Bronchial epithelial cell (primary cell): ENCODE data around the gene TMX4. TPM values are rescaled to one million over a fixed set of nuclear protein-coding genes. Genes with fewer than 3 reads are reported as not detected.
A peak's percentile ranks its signal among the peaks of the same experiment; 100 is the strongest.

Source experiments
- DNase-seq: peaks from one replicate; pipeline ENCODE4 v3.0.0-alpha.2; 2010; ENCODE audit warnings: low read depth
- FAIRE-seq: peaks from 2 replicates; lab custom pipeline; 2011; peaks lifted over from hg19 to GRCh38; lab: Jason Lieb, UNC
- H3K27me3 ChIP-seq: 2 replicates; pipeline ENCODE4 v1.5.1; 2011; ENCODE audit warnings: low read length; ENCODE audit not compliant: control insufficient read depth, insufficient read depth
- H3K36me3 ChIP-seq: 2 replicates; pipeline ENCODE4 v1.5.1; 2011; ENCODE audit warnings: low read length; ENCODE audit not compliant: control insufficient read depth, insufficient read depth
- H3K4me3 ChIP-seq: 2 replicates; pipeline ENCODE4 v1.5.1; 2011; ENCODE audit warnings: mild to moderate bottlenecking, low read depth, low read length, control low read depth
- CTCF ChIP-seq: IDR thresholded peaks from 2 replicates; pipeline ENCODE4 v1.5.1; 2011; ENCODE audit warnings: mild to moderate bottlenecking, moderate library complexity, low read length, control low read depth, inconsistent platforms; ENCODE audit not compliant: insufficient read depth, severe bottlenecking
- total RNA-seq: library from RNA; depleted of rRNA; stranded (reverse); fragments of >200 nt; gene quantifications from 2 replicates; pipeline ENCODE4 v1.2.1, GENCODE V29; 2014

TMX4 gene
- total RNA-seq, 1 donor from 2014 or later, result 11.6 TPM

GRCh38 chr20:7977709-7978108, 41.9 kb downstream of the TMX4 start:
- DNase-seq (no peak), FAIRE-seq (no peak)
- no peaks in the 10 kb centered on the region for H3K27me3 ChIP-seq
- no peaks in the 10 kb centered on the region for H3K36me3 ChIP-seq
- H3K4me3 ChIP-seq, result no peak overlapping the region
- TF ChIP-seq CTCF, result no peak

DNA sequence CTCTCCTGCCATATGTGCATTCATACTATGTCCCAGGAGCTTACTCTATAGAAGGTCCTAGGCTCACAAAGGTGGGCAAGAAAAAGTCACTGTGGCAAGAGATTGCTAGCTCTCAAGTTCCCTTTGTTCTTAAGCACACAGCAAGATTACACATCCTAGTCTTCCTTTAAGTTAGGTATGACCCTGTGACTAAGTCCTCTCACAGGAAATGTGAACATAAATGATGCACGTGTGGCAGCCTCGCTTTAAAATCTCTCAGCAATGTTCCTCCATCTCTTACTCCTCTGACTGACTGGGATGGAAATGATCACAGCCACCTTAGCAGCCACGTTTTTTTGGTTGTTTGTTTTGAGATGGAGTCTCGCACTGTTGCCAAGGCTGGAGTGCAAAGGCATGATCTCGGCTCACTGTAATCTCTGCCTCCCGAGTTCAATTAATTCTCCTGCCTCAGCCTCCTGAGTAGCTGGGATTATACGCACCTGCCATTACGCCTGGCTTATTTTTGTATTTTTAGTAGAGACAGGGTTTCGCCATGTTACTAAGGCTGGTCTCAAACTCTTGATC, 43.6 kb downstream of the TMX4 start:
- FAIRE-seq (no peak), DNase-seq (peak; percentile 28)
- Histone ChIP-seq H3K4me3 (no peak overlapping the region), H3K27me3 (no peaks in the 10 kb centered on the region), H3K36me3 (no peaks in the 10 kb centered on the region)
- no peak for TF ChIP-seq CTCF

- no peak for TF ChIP-seq CTCF
- DNase-seq (no peak), FAIRE-seq (no peak)
Measured at GRCh38 chr20:7974785-7975435, 44.7 kb downstream of the TMX4 start.

DNA sequence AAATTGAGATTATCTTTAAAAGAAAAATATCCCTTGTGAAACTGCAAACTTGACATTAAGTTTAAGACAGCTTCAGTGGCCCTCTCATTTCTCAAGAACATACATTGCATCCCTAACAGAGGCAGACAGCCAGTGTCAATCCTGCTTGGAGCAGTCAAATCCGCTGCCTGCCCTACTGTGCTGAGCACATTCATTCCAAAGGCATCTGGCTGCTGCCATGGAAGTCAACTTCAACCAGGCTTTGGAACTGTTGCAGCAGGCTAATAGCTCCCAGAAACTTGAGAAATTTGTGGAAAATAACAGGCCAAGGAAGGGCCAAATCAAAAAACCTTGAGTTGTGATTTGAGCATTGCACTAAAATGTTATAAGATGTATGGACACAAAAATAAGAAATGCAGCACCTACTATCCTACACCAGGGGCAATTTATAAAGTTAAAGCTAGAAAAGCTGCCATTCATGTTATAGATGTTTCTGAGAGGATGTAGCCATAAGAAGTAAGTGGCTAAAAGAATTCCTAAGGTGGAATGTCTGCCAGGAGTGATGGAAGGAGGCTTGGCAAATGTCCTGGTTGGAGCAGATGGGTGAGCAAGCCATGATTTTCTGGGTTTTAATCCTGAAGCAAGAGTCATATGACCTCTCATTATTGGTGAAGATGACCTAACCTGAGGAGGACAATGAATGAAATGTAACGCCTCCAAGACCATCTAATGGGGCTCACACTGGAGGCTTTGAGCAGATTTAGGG, 47.9 kb downstream of the TMX4 start:
- TF ChIP-seq CTCF, result no peak
- Histone ChIP-seq H3K4me3 (no peak overlapping the region), H3K36me3 (no peaks in the 10 kb centered on the region), H3K27me3 (no peaks in the 10 kb centered on the region)
- DNase-seq, result no peak
- FAIRE-seq, result no peak

More at GRCh38 chr20:7974785-7975435, 44.7 kb downstream of the TMX4 start:
- Histone ChIP-seq H3K4me3 (no peak overlapping the region), H3K27me3 (no peaks in the 10 kb centered on the region), H3K36me3 (no peaks in the 10 kb centered on the region)

- FAIRE-seq, result no peak
- H3K27me3 ChIP-seq, result no peaks in the 10 kb centered on the region
- peak; percentile 24 for DNase-seq
- TF ChIP-seq CTCF, result no peak
- H3K4me3 ChIP-seq, result no peak overlapping the region
- H3K36me3 ChIP-seq, result no peaks in the 10 kb centered on the region
Measured at GRCh38 chr20:7967199-7967844, 52.2 kb downstream of the TMX4 start.
